ENCODE data around the gene CPEB3.

DNA sequence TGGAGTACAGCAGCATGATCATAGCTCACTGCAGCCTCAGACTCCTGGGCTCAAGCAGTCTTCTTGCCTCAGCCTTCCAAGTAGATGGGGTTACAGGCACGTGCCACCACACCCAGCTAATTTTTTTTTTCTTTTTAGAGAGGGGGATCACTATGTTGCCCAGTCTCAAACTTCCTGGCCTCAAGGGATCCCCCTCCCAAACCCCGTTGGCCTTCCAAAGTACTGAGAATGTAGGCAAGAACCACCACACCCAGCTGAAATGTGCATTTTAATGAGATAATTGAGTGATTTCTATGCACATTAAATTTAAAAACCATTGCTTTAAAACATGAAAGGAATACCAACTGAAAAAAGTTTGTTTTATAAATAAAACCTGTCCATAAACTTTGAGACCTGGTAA, 25.7 kb upstream of the CPEB3 start:
- TF ChIP-seq, protein P1, sequence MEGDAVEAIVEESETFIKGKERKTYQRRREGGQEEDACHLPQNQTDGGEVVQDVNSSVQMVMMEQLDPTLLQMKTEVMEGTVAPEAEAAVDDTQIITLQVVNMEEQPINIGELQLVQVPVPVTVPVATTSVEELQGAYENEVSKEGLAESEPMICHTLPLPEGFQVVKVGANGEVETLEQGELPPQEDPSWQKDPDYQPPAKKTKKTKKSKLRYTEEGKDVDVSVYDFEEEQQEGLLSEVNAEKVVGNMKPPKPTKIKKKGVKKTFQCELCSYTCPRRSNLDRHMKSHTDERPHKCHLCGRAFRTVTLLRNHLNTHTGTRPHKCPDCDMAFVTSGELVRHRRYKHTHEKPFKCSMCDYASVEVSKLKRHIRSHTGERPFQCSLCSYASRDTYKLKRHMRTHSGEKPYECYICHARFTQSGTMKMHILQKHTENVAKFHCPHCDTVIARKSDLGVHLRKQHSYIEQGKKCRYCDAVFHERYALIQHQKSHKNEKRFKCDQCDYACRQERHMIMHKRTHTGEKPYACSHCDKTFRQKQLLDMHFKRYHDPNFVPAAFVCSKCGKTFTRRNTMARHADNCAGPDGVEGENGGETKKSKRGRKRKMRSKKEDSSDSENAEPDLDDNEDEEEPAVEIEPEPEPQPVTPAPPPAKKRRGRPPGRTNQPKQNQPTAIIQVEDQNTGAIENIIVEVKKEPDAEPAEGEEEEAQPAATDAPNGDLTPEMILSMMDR (IDR thresholded peaks at IDR 0.05), result no peak
- no peak for TF ChIP-seq POLR2A (IDR thresholded peaks at IDR 0.05)

Data from adrenal gland (tissue), 5 donors.